Measurements from ENCODE around the gene SLC22A5.
A peak's percentile ranks its signal among the peaks of the same experiment; 100 is the strongest.

SLC22A5 gene

GRCh38 chr5:132386644-132387286, 17.3 kb downstream of the SLC22A5 start:
- no peak overlapping the region for H3K27ac Mint-ChIP-seq
- H3K36me3 Mint-ChIP-seq (ENCODE audit: low read depth): no peaks in the 10 kb centered on the region
- no peaks in the 10 kb centered on the region for H3K9me3 Mint-ChIP-seq
- H3K4me1 Mint-ChIP-seq: peaks cover 59% of the 10 kb centered on the region
- peaks cover 8% of the 10 kb centered on the region for H3K27me3 Mint-ChIP-seq (ENCODE audit: low read depth, poor library complexity)
- no peak overlapping the region for H3K4me3 Mint-ChIP-seq
- TF ChIP-seq CTCF (IDR thresholded peaks at IDR 0.05): peak; percentile 66
- peak; percentile 59 for DNase-seq

GRCh38 chr5:132387640-132388117, 18.2 kb downstream of the SLC22A5 start:
- H3K4me3 Mint-ChIP-seq: peak overlapping the region; percentile 22
- H3K4me1 Mint-ChIP-seq: peaks cover 62% of the 10 kb centered on the region
- peaks cover 8% of the 10 kb centered on the region for H3K27me3 Mint-ChIP-seq (ENCODE audit: low read depth, poor library complexity)
- no peaks in the 10 kb centered on the region for H3K9me3 Mint-ChIP-seq
- peak; percentile 23 for DNase-seq
- H3K36me3 Mint-ChIP-seq (ENCODE audit: low read depth): no peaks in the 10 kb centered on the region
- TF ChIP-seq CTCF (IDR thresholded peaks at IDR 0.05): no peak
- H3K27ac Mint-ChIP-seq: peak overlapping the region; percentile 94

GRCh38 chr5:132388244-132389050, 18.9 kb downstream of the SLC22A5 start:
- Mint-ChIP-seq H3K27ac (peak overlapping the region; percentile 94), H3K9me3 (no peaks in the 10 kb centered on the region), H3K36me3 (ENCODE audit: low read depth) (no peaks in the 10 kb centered on the region), H3K4me1 (peaks cover 66% of the 10 kb centered on the region), H3K27me3 (ENCODE audit: low read depth, poor library complexity) (peaks cover 8% of the 10 kb centered on the region), H3K4me3 (peak overlapping the region; percentile 36)
- no peak for TF ChIP-seq CTCF (IDR thresholded peaks at IDR 0.05)
- no peak for DNase-seq

GRCh38 chr5:132389051-132389331, 19.5 kb downstream of the SLC22A5 start:
- Mint-ChIP-seq H3K4me3 (no peak overlapping the region), H3K27ac (peak overlapping the region; percentile 76), H3K36me3 (ENCODE audit: low read depth) (no peaks in the 10 kb centered on the region), H3K27me3 (ENCODE audit: low read depth, poor library complexity) (peaks cover 8% of the 10 kb centered on the region), H3K4me1 (peaks cover 69% of the 10 kb centered on the region), H3K9me3 (no peaks in the 10 kb centered on the region)
- TF ChIP-seq CTCF (IDR thresholded peaks at IDR 0.05): no peak
- no peak for DNase-seq

- H3K4me3 Mint-ChIP-seq: no peak overlapping the region
- peaks cover 77% of the 10 kb centered on the region for H3K4me1 Mint-ChIP-seq
- no peaks in the 10 kb centered on the region for H3K9me3 Mint-ChIP-seq
- H3K27ac Mint-ChIP-seq: no peak overlapping the region
- H3K36me3 Mint-ChIP-seq (ENCODE audit: low read depth): no peaks in the 10 kb centered on the region
- TF ChIP-seq CTCF (IDR thresholded peaks at IDR 0.05): no peak
- H3K27me3 Mint-ChIP-seq (ENCODE audit: low read depth, poor library complexity): peaks cover 8% of the 10 kb centered on the region
- no peak for DNase-seq
These were observed 20.2 kb downstream of the SLC22A5 start for GRCh38 chr5:132389585-132390286.

Measured in nephron progenitor cell (in vitro differentiated cells).